GM21576 (cell line): Measurements from ENCODE around the gene ESRRG.
"Not testable (repeated sequence)": the region's sequence is repeated elsewhere in the genome, so short reads cannot be mapped to it uniquely, and the experiment has no call there.

Experiments
- ATAC-seq: cut with Tn5 transposase; IDR thresholded peaks from one replicate; pipeline ENCODE4 v1.9.1; 2021; ENCODE audit warnings: mild to moderate bottlenecking, moderate library complexity; ENCODE audit not compliant: unreplicated experiment

Gene ESRRG

DNA sequence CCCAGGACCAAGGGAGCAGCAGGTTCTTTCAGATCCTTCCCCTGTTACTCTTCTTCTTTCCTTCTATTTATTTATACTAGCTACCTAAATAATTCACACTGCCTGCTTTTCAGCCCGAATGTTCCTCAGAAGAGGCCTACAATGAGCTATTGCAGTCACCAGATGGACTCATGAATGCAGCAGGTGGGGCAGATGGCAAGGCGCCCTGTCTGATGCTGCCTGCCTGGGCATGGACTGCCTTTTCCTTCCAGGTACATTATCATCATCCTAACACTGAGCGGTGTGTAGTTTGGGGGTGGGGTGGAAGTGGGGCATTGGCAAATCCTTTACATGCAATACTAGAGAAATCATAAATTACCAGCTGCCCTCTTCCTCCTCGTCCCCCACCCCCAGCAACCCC is 17.6 kb downstream of the ESRRG start:
- no peak for ATAC-seq

DNA sequence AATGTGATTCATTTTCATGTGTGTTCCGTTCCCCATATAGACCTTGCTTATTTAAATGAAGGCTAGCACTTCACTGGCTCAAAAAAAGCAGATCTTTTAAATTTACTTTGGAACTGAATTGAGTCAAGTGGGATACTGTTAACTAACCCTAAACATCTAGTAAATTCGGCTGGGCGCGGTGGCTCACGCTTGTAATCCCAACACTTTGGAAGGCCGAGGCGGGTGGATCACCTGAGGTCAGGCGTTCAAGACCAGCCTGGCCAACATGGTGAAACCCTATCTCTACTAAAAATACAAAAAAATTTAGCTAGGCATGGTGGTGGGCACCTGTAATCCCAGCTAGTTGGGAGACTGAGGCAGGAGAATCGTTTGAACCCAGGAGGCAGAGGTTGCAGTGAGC is 19.2 kb downstream of the ESRRG start:
- not testable (repeated sequence) for ATAC-seq

DNA sequence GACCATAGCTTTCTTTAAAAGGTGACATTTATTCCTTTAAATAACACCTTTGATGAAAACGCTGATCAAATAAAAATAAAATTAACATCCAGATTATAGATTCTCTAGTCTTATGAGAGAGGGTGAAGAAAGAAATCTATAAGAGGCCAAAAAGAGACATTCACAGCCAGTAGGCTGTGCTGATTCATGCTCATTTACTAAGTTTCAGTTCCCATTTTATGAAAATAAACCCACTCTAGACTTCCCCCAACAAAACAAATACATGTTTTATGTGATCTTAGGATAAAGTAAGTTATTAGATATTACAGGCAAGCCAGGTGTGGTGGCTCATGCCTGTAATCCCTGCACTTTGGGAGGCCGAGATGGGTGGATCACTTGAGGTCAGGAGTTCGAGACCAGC is 21.1 kb downstream of the ESRRG start:
- ATAC-seq: peak; percentile 94

DNA sequence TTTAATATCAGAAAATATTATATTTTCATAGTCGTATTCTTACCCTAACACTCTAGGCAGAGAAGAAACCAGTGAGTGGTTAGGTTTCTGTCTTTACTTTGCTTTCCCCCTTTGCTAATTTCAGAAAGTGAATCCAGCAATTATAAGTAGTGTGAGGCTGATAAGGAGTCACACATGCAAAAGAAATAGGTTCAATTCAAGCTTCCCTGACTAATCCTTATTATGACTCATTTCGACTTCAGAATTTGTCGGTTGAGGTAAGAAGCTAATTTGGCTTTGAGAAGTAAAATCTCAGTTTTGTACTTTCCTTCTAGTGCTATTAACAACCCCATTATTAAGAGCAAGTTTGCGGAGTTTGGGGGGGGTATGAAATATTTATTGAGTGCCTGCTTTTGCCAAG is 22.4 kb downstream of the ESRRG start:
- no peak for ATAC-seq

DNA sequence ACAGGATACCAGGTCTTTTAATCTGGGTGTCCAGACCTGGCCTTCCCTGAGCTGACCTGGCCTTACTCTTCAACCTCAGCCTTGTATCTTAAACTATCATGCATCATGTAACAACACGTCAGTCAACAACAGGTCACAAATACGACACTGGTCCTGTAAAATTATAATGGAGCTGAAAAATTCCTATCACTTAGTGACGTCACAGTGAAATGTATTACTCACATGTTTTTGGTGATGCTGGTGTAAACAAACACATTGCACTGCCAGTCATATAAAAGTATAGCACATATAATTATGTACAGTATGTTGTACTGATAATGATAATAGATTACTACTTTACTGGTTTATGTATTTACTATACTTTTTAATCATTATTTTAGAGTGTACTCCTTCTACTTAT is 31.5 kb downstream of the ESRRG start:
- ATAC-seq: no peak

DNA sequence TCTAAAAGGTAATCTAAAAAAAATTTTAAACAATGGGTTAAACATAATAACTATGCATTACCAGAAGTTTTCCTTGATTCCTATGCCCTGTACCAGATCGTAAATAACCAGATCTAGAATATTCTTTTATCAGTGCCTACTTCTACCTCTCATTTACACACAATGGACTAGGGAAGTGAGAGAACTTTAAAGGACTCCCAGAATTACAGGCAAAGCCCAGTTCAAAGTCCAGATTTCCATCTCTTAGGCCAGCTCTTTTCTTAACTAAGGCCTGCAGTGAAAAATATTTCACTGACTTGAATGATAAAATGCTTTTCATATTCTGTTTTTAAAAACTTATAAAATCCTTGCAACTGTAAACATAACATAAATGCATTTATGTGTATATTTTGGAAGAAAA is 32.6 kb downstream of the ESRRG start:
- no peak for ATAC-seq

DNA sequence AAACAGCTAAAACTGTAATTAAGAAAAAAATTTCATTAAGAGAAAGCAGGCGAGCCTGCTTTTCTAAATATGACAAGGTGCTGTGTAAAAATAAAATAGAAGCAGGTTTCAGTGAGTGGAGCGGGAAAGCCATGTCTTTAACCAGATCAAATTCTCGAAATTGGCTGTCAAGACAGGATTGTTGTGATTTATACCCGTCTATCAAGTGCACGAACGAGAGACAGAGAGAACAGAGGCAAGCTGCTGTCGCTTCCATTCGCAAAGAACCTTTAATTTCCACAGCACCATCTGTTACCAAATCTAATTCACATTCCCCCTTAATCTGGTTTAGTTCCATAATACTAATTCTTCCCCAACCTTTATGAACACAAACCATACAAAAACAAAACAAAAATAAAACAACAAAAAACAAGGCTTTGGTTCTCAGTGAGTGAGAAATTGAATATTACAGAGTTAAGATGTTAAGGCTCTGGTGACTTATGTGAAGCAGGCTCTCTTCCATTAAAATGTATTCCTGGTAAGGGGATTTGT is 35.0 kb downstream of the ESRRG start:
- ATAC-seq: no peak

DNA sequence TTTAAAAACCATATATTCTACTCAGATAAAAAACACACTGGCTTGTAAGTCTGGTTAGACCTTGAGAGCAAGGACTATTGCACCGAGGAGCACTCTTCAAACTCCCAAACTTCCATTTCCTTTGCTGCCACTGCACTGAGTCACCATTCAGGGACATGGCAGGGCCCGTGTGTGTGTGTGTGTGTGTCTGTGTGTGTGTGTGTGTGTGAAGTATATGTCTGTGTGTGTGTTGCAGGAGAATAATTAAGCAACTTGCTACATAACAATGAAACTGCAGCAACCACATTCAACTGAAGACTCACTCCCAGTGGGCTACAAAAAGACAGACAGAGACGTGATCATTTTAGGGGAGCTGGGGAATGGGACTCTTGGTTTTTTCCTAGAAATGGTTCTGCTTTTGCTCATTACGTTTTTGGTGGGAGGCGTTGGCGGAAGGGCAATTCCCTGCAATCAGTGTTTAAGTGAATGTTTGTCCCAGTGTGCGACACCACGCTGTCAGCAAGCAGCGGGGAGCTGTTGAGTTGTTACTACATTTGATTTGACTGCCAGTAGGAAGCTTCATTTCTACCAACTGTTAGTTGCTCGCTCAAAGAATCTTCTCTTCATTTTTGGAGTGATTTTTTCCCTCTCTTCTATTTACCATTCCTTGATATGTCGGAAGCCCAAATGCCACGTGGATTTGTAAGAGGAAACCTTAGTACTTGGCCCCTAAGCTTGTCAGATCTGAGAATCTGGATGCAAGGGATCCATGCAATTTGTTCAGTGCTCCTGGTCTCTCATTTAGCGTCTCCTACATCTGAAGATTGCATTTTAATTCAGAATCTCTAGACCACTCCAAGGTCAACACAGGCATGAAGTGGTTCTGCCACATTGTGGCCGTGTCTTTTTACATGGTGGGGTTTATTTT is 36.1 kb downstream of the ESRRG start:
- ATAC-seq: no peak

DNA sequence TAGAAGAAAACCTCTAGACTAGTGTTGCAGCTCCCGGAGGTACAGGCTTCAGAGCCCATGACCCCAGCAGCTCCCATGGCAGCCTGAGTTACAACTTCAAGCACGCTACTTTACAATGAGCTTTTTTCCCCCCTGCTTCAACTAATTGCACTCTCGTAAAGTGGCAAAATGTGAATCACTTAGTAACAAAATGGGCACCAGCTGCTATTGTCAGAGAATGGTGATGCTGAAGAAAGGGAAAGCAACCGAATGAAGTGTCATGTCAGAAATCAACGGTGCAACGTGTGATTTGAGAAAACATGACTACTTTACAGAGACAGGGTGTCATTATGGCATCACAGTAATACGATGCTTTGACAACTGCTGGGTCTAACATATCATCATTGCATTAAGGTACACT is 40.5 kb downstream of the ESRRG start:
- no peak for ATAC-seq

DNA sequence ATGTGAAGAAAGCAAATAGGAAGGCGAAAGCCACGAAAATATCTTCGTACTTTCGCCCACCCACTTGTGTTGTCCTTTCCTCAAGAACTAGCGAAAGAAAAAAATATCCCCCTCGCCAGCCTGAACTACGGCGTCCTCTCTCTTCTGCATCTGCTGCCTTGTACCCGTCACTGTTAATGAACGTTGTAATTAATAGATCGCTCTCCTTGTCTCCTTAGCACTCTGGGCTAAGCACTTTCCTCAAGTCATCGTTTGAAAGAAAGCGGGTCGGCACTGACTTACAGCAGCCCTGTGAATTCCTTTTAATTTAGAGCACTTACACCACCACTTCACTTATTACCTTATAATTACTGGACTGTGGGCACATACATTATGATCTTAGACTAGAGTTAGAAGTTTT is 44.1 kb downstream of the ESRRG start:
- no peak for ATAC-seq

DNA sequence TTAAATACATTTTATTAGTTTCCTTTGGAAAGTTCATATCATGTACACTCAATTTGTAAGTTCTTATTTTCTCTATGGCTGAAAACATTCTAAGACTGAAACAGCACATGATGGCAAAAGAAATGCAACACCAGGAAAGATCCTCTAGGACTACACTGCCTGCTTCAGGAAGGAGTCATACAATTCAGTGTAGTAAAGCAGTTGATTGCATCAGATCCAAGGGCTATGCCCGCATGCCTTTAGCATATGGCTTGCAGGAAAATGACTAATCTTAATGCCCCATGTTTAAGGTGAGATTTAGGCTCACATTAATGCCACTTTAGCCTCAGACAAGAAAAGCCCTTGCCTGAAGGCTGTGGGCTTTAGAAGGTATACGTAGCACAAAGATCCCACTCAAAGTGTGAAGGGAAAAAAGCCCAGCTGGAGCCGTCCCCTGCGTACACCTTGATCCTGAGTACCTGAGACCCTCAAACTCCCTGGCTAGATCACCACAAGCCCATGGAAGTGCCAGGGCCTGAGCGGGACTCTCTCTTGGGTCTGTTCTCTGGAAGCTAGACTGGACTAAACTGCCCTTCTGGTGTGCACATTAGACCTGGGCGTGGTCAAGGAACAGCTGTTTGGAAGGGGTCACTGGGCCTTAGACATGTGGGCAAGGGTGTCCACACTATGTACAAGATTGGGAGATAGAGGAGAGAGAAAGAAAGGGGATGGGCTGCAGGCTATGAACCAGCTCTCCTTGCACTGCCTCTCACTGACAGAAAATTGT is 52.9 kb downstream of the ESRRG start:
- ATAC-seq: no peak

DNA sequence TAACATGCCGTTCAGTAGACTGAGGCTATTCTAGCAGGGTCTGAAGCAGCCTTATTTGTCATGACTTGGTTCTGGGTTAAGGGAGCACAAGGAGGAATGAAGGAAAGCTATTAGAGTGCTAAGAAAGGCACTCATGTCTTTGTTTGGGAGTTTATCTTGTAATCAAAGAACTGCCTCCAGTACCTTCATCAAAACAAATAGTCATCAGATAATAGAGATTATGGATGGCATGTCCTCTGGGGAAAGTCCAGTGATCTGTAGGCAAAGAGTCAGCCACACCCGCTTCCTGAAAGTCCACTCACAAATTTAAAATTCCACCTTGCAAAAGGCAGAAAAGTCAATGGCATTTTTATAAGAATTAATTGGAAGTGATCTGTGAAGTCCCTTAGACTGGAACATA is 56.8 kb downstream of the ESRRG start:
- no peak for ATAC-seq

DNA sequence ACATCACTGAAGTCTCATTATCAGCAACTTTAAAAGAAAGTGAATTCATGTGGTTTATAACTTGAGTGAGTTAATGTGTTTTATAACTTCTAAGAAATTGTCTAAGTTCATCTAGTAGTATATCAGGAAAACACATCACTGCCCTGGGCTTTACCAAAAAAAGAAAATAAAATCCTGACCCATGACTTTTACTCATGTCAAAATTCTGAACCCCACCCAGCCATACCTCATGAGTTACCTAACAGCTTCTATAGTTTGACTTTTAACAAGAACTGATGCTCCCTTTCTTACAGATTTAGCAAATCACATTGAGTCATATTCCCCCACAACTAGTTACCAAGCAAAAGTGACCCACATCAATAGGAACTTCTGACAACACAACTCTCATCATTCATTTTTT is 57.4 kb downstream of the ESRRG start:
- ATAC-seq: no peak

DNA sequence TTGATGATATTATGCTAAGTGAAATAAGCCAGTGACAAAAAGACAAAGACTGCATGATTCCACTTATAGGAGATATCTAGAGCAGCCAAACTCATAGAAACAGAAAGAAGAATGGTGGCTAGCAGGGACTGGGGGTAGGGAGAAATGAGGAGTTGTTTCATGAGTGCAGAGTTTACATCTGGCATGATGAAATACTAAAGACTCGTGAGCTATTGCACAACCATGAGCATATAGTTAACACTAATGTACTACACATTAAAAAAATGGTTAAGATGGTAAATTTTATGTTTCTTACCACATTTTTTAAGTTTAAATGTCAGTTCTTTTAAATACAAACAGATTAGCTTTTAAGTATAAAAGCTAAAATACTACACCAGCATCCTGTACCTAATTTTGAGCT is 57.8 kb downstream of the ESRRG start:
- ATAC-seq: no peak

DNA sequence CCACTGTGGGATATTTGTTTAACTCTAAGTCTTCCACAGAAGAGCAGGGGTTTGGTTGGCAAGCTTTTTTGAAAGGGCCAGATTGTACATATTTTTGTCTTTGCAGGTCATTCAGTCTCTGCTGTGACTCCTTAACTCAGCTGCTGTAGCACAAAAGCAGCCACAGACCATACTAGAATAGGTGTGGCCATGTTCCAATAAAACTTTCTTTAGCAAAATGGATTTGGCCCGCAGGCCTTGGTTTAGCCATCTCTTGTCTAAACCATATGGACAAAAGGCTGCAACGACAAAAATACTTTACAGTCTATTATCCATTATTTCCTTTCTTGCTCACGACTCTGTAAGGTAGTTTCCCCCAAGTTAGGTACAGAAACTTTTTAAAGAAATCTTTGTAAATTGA is 60.5 kb downstream of the ESRRG start:
- ATAC-seq: no peak

DNA sequence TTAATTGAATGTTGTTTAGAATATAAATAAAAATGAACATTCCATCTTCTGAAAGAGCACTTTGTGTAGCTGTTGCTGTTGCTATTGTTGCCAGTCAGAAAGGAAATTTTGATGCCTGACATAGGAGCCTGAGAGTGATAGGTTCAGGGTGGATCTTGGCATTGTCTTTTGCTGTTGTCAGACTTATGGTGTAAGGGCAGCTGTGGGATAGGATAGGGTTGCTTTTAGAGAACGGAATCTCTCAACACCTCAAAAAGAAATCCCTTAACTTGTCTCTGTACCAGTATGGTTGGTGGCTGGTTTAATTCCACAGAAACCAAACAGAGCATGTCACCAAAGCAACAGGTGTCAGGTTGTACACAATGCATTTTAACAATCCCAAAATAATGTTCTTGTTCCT is 62.7 kb downstream of the ESRRG start:
- no peak for ATAC-seq

DNA sequence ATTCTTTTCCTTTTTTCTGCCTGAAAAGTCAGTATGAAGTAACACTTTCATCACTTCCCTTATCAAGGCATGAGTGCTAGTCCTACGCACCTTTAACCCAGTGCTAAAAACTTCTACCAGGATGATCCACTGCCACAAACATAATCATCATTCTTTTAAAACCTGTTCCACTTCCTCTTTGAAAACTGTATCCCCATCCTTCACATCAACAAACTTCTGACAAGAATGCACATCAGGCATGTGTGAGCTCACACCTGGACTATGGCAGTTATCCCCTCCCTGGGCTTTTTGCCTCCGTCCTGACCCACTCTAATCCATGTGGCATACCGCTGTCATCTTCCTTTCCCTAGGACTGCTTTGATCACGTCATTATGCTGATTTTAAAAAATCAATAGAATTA is 70.2 kb downstream of the ESRRG start:
- ATAC-seq: no peak

DNA sequence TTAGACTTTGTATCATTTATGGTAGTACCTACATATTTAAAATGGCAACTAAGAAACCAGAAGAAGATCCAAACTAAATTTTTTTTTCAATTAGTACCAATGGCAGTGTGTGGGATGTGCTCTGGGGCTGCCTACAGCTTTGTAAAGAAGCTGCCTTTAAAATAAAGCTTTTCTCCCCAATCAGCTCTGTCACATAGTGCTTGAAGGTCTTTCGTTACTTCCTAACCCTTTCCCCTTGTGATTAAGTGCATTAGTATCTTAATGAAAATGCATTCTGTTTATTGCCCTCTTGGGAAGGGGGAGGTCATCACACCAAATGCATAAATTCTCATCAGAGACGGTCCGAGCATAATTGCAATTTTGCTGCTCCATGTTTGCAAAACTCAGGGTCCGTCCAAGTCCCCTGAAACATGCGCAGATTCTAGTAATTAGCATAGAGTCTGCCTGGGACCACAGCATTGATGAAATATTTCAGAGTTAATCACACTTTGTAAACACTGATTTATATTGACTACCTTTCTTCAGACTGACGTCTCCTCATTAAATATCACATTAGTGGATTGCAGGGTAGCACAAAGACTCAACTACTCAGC is 71.3 kb downstream of the ESRRG start:
- no peak for ATAC-seq

DNA sequence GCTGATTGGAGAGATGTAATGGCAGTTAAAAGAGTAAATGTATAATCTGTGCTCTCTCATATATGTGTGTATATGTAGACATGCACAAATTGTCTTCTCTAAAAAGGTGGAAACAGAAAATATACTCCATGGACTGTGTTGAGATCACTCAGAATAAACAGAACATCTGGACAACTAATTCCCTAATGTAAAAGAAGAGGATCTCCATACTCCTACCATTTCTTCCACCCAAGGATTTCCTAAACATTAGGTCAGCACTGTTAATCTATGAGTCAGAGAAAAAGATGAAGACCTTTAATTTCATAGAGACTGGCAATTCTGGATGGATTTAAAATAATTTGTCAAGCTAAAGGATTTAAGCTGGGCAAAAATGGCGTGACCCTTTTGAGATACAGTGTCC is 80.1 kb downstream of the ESRRG start:
- no peak for ATAC-seq

DNA sequence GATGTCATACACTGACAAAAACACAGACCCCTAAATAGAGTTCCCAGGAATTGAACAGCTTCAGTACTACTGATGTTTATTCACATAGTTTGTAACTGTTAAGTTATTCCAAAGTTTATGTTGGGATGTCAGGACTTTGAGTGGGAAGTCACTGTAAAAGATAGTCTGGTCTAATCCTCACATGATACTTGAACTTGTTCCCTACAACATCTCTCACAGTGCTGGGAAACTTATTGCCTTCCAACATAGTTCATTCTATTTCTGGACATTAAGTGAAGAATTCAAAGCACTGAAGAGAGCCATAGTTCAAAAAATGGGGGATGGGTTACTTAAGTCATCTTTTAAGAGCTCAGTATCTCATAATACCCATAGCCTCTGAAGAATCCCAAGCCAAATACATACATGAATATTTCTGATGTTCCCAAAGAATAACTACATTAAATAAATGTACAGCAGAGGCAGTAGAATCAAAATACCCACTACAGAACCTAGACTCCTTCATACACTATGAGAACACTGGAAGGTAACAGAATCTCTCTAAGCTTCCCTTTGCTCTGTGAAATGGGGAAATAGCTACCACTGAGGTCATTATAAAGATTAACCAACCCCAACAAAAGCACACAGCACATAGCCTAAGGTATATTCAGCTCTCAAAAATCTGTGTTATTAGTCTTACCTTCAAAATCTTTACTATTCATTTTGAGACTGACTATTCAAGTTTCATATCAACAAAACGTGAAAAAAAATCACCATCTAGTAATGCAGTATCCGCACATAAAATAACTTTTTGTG is 81.4 kb downstream of the ESRRG start:
- no peak for ATAC-seq

DNA sequence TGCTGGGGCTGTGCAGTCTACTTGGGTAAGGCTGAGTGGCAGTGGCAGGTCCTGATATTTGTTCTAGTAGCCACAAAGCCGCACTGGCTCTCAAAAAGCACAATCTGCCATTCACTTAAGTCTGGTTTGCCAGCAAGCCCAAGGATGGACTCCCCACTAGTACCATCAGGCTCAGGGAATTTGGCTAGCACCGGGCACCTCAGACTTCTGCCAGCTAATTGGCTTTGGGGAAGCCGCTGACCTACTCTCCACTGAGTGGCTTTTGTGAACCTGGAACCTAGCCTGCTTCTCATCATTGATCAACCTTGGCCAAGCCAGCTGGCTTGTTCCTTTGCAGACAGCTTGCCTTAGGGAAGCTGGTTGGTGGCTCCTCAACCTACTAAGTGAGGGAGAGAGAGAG is 83.1 kb downstream of the ESRRG start:
- ATAC-seq: no peak
